Measurements from ENCODE around the gene NDUFA6.
A peak's percentile ranks its signal among the peaks of the same experiment; 100 is the strongest.

Gene NDUFA6

DNA sequence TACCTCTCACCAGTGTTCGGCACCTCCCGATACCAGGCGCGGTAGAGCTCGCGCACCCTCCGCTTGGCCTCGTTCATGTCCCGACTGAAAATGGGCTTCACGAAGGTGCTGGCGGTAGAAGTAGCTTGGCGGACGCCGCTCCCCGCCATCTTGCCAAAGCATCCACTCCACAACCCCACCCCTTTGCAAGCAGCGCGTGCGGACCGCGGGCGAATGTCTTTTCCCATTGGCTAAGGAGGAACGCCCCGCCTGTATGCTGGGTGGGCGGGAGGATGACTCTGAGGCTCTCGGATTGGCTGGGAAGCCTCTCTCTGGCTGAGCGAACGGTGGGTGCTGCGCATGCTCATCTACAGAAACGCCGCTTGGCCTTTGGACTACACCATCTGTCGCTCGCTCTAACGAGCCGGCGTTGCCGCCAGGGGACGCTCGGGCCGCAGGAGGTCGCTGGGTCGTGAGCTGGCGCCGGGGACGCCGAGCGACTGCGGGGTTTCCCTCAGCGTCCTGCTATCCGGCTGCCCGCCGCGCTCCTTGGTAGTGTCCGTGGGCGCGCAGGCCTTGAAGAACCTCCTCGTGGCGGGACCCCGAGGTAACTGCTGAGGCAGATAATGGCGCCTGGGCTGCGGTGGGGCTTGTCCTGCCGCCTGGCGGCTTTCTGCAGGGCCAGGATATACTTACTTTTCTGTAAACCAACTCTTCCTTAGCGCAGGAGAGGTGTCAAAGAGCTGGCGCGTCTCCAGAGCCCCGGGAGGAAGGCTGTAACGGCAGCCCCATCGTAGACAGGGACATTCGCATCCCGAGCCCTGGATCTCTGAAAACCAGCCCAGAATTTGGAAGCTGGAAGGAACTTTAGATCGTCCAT, at the start of gene NDUFA6 (continued):
- TF ChIP-seq INSM2 (tag by site-specific recombination; IDR thresholded peaks at IDR 0.05): no peak; the same call in 1 of the 2 replicates
- no peak for TF ChIP-seq HOXA7 (CRISPR knock-in tag; IDR thresholded peaks at IDR 0.05; ENCODE audit: borderline replicate concordance)
- TF ChIP-seq ZNF394 (tag by site-specific recombination; IDR thresholded peaks at IDR 0.05; ENCODE audit: borderline replicate concordance): peak; percentile 21; the same call in 1 of the 2 replicates
- no peak for TF ChIP-seq ZNF223 (tag by site-specific recombination; IDR thresholded peaks at IDR 0.05)
- peak; percentile 79 for TF ChIP-seq YY1 (tag by site-specific recombination; IDR thresholded peaks at IDR 0.05)
- TF ChIP-seq ZNF701 (tag by site-specific recombination; IDR thresholded peaks at IDR 0.05): no peak
- TF ChIP-seq ZNF514 (tag by site-specific recombination; IDR thresholded peaks at IDR 0.05): no peak
- peak; percentile 70 for TF ChIP-seq ZNF335 (tag by site-specific recombination; conservative IDR thresholded peaks at IDR 0.05)
- no peak; the same call in 1 of the 2 replicates for TF ChIP-seq OVOL3 (tag by site-specific recombination; IDR thresholded peaks at IDR 0.05)
- TF ChIP-seq, protein P1, sequence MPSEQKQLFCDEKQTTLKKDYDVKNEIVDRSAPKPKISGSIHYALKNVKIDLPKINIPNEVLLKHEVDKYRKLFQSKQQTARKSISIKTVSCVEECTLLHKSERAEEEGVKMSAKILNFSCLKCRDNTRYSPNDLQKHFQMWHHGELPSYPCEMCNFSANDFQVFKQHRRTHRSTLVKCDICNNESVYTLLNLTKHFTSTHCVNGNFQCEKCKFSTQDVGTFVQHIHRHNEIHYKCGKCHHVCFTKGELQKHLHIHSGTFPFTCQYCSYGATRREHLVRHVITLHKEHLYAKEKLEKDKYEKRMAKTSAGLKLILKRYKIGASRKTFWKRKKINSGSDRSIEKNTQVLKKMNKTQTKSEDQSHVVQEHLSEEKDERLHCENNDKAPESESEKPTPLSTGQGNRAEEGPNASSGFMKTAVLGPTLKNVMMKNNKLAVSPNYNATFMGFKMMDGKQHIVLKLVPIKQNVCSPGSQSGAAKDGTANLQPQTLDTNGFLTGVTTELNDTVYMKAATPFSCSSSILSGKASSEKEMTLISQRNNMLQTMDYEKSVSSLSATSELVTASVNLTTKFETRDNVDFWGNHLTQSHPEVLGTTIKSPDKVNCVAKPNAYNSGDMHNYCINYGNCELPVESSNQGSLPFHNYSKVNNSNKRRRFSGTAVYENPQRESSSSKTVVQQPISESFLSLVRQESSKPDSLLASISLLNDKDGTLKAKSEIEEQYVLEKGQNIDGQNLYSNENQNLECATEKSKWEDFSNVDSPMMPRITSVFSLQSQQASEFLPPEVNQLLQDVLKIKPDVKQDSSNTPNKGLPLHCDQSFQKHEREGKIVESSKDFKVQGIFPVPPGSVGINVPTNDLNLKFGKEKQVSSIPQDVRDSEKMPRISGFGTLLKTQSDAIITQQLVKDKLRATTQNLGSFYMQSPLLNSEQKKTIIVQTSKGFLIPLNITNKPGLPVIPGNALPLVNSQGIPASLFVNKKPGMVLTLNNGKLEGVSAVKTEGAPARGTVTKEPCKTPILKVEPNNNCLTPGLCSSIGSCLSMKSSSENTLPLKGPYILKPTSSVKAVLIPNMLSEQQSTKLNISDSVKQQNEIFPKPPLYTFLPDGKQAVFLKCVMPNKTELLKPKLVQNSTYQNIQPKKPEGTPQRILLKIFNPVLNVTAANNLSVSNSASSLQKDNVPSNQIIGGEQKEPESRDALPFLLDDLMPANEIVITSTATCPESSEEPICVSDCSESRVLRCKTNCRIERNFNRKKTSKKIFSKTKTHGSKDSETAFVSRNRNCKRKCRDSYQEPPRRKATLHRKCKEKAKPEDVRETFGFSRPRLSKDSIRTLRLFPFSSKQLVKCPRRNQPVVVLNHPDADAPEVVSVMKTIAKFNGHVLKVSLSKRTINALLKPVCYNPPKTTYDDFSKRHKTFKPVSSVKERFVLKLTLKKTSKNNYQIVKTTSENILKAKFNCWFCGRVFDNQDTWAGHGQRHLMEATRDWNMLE (tag by site-specific recombination; conservative IDR thresholded peaks at IDR 0.05; ENCODE audit: low read depth): no peak
- peak; percentile 59; the same call in 1 of the 2 replicates for TF ChIP-seq ZNF660 (tag by site-specific recombination; IDR thresholded peaks at IDR 0.05)
- TF ChIP-seq ZBTB17 (tag by site-specific recombination; IDR thresholded peaks at IDR 0.05): peak; percentile 72
- no peak for TF ChIP-seq HOXD13 (CRISPR knock-in tag; IDR thresholded peaks at IDR 0.05; ENCODE audit: borderline replicate concordance)
- 0 out of 2 replicates have a peak, but pooled peaks have one; percentile 54 for TF ChIP-seq ZNF777 (tag by site-specific recombination; IDR thresholded peaks at IDR 0.05; ENCODE audit: borderline replicate concordance)
- TF ChIP-seq PRDM6 (tag by site-specific recombination; IDR thresholded peaks at IDR 0.05): no peak
- TF ChIP-seq ZNF707 (tag by site-specific recombination; IDR thresholded peaks at IDR 0.05): no peak
- TF ChIP-seq ZBTB48 (tag by site-specific recombination; IDR thresholded peaks at IDR 0.05): peak; percentile 55; the same call in 1 of the 2 replicates
- TF ChIP-seq ZNF792 (tag by site-specific recombination; IDR thresholded peaks at IDR 0.05): 0 out of 2 replicates have a peak, but pooled peaks have one; percentile 33
- TF ChIP-seq ZNF423 (tag by site-specific recombination; IDR thresholded peaks at IDR 0.05): no peak
- peak; percentile 86 for TF ChIP-seq GLIS2 (tag by site-specific recombination; IDR thresholded peaks at IDR 0.05)
- TF ChIP-seq SCRT2 (tag by site-specific recombination; IDR thresholded peaks at IDR 0.05): peak; percentile 41; the same call in 1 of the 2 replicates
- no peak for TF ChIP-seq ZNF48 (tag by site-specific recombination; IDR thresholded peaks at IDR 0.05)
- no peak for TF ChIP-seq ZNF157 (tag by site-specific recombination; IDR thresholded peaks at IDR 0.05)
- TF ChIP-seq ZNF341 (tag by site-specific recombination; IDR thresholded peaks at IDR 0.05; ENCODE audit: low read depth): peak; percentile 65
- no peak for TF ChIP-seq ZNF558 (tag by site-specific recombination; IDR thresholded peaks at IDR 0.05)
- TF ChIP-seq ZNF175 (tag by site-specific recombination; IDR thresholded peaks at IDR 0.05): no peak
- TF ChIP-seq ZFP37 (tag by site-specific recombination; IDR thresholded peaks at IDR 0.05): peak; percentile 21
- no peak for TF ChIP-seq ZNF621 (tag by site-specific recombination; IDR thresholded peaks at IDR 0.05)
- TF ChIP-seq ZNF544 (tag by site-specific recombination; IDR thresholded peaks at IDR 0.05): no peak
- no peak for TF ChIP-seq ZNF202 (tag by site-specific recombination; IDR thresholded peaks at IDR 0.05; ENCODE audit: borderline replicate concordance)
- TF ChIP-seq ZBTB8A (tag by site-specific recombination; IDR thresholded peaks at IDR 0.05): no peak; the same call in 1 of the 2 replicates
- no peak for TF ChIP-seq ZNF114 (tag by site-specific recombination; IDR thresholded peaks at IDR 0.05)
- TF ChIP-seq ZNF350 (tag by site-specific recombination; IDR thresholded peaks at IDR 0.05): no peak
- no peak for TF ChIP-seq ZNF426 (tag by site-specific recombination; IDR thresholded peaks at IDR 0.05)
